Lower leg skin (tissue), 4 donors: Measurements from ENCODE around the gene KIAA0040. TPM values are rescaled to one million over a fixed set of nuclear protein-coding genes. Genes with fewer than 3 reads are reported as not detected.

ENCODE experiments used
- DNase-seq, 2 donors: peaks; one replicate each; pipeline ENCODE4 v3.0.0-alpha.2; 2019; ENCODE audit warnings: low spot score in 2 of 2
- H3K4me3 ChIP-seq: fragments of 200-600 bp; sonication (generic); 2 replicates; pipeline ENCODE4 v1.5.1; 2017; ENCODE audit warnings: mild to moderate bottlenecking, low read depth; ENCODE audit not compliant: poor library complexity, severe bottlenecking
- POLR2A ChIP-seq, 2 donors: fragments of 450-650 bp; IDR thresholded peaks; one replicate each; pipeline ENCODE4 v1.6.1; 2016 to 2017; ENCODE audit warnings: antibody characterized with exemption in 2 of 2, mild to moderate bottlenecking in 1 of 2, moderate library complexity in 1 of 2
- WGBS, 2 donors: methylation state at CpG; one replicate each; pipeline ENCODE4 v1.1.5; 2018; 5-methylcytosine and 5-hydroxymethylcytosine counted together
- intact Hi-C: fragments of 100-400 bp; cut with DNase I; formaldehyde crosslinking; loops from one replicate; pipeline ENCODE4 v1.15.0; 2023; ENCODE audit warnings: low total_unique reads
- total RNA-seq, 4 donors: library from RNA; depleted of rRNA; stranded (reverse); fragments of >200 nt; gene quantifications; one replicate each; pipeline ENCODE4 v1.1.0, GENCODE V29; 2016
- TF ChIP-seq, protein P1 (sequence below), 3 donors: fragments of 450-650 bp; IDR thresholded peaks; one replicate each; pipeline ENCODE4 v1.5.1; 2016; ENCODE audit warnings: antibody characterized with exemption in 3 of 3, mild to moderate bottlenecking in 3 of 3, moderate library complexity in 2 of 3

The KIAA0040 gene
- total RNA-seq, 4 donors from 2014 or later: 12.3 to 16.3 (median 15.0) TPM

DNA sequence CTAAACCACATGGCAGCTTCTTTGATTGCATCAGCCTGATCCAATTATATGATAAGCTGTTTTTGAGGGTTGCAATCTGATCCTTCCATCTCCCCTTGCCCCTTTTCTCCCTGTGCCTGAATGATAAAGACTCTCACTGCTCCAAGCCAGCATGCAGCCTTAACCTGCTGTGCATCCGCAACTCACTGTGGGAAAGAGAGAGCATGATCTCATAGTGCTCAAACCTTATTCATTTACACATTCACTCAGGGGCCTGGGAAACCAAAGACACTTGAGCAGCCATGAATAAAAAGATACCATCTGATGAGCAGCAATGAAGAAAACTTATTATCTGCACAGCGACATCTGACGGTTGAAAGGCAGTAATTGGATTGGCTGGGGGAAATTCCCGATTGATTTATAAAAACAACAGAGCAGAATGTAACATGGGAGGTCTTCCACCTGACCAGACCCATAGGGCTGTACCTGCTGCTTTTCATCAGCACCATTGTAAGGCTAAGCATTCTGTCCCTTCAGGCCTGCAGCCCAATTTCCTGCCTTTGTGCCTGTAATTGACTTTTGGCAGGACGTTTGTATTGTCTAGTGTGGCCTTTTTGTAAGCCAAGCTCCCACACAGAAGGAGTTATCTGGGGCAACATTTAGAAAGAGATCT lies 62.5 kb downstream of the KIAA0040 start:
- TF ChIP-seq POLR2A (IDR thresholded peaks at IDR 0.05): no peak
- TF ChIP-seq, protein P1, sequence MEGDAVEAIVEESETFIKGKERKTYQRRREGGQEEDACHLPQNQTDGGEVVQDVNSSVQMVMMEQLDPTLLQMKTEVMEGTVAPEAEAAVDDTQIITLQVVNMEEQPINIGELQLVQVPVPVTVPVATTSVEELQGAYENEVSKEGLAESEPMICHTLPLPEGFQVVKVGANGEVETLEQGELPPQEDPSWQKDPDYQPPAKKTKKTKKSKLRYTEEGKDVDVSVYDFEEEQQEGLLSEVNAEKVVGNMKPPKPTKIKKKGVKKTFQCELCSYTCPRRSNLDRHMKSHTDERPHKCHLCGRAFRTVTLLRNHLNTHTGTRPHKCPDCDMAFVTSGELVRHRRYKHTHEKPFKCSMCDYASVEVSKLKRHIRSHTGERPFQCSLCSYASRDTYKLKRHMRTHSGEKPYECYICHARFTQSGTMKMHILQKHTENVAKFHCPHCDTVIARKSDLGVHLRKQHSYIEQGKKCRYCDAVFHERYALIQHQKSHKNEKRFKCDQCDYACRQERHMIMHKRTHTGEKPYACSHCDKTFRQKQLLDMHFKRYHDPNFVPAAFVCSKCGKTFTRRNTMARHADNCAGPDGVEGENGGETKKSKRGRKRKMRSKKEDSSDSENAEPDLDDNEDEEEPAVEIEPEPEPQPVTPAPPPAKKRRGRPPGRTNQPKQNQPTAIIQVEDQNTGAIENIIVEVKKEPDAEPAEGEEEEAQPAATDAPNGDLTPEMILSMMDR (IDR thresholded peaks at IDR 0.05): no peak
- peak in 1 of 2 donors; percentile 5 for DNase-seq
- intact Hi-C loops: no loop called here
- WGBS, 2 donors: 59 to 65% methylated on average over 5 of the region's 5 CpGs
- H3K4me3 ChIP-seq: no peak overlapping the region

DNA sequence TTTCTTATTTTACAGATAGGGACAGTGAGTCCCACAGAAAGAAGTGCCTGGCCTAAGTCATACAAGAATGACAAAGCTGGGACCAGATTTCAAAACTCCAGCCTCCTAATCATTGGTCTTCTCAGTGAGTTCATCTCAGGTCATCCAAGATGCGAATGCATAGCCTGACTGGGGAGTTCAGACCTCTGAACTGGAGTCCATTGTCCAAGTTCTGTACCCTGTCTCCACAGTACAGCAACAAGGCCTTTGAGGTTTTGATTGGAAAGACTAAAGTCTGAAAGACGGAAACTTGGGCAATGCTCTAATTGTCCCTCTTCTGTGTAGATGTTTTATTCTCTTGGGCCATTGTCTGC lies 63.0 kb downstream of the KIAA0040 start:
- no peak for DNase-seq
- 69 to 77% methylated on average over 2 of the region's 2 CpGs for WGBS, 2 donors
- H3K4me3 ChIP-seq: no peak overlapping the region
- intact Hi-C loops: no loop called here
- TF ChIP-seq, protein P1 (IDR thresholded peaks at IDR 0.05): no peak
- no peak for TF ChIP-seq POLR2A (IDR thresholded peaks at IDR 0.05)

- 41 to 67% methylated on average over 1 of the region's 1 CpG for WGBS, 2 donors
- TF ChIP-seq, protein P1 (IDR thresholded peaks at IDR 0.05): no peak
- no peak for TF ChIP-seq POLR2A (IDR thresholded peaks at IDR 0.05)
- H3K4me3 ChIP-seq: no peak overlapping the region
- intact Hi-C loops: no loop called here
- DNase-seq: peak; percentile 45 to 50
Measured at GRCh38 chr1:175129182-175129581, 63.4 kb downstream of the KIAA0040 start.

DNA sequence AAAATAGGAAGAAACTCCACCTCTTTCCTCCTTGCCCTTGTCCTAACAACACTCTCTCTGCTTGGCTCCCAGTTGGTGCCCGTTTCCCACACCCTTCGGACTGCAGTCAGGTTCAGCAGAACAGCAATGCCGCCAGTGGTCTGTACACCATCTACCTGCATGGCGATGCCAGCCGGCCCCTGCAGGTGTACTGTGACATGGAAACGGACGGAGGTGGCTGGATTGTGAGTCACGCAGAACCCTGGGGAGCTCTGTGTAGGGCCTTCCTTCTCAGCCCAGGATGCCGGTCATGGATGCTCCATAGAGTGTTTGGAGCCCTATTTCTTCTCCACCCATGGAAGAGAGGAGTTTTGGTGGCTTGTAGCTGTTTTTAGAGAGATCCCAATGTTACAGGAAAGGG lies 64.1 kb downstream of the KIAA0040 start:
- TF ChIP-seq POLR2A (IDR thresholded peaks at IDR 0.05): no peak
- TF ChIP-seq, protein P1 (IDR thresholded peaks at IDR 0.05): no peak
- DNase-seq: peak in 1 of 2 donors; percentile 77
- no peak overlapping the region for H3K4me3 ChIP-seq
- 81 to 91% methylated on average over 9 of the region's 9 CpGs for WGBS, 2 donors
- intact Hi-C loops: no loop called here

GRCh38 chr1:175127565-175127964 lies 65.0 kb downstream of the KIAA0040 start:
- WGBS, 2 donors: 83 to 95% methylated on average over 6 of the region's 6 CpGs
- TF ChIP-seq, protein P1 (IDR thresholded peaks at IDR 0.05): no peak
- TF ChIP-seq POLR2A (IDR thresholded peaks at IDR 0.05): no peak
- peak in 1 of 2 donors; percentile 57 for DNase-seq
- intact Hi-C loops: no loop called here
- no peak overlapping the region for H3K4me3 ChIP-seq

- intact Hi-C loops: no loop called here
- TF ChIP-seq, protein P1 (IDR thresholded peaks at IDR 0.05): no peak
- no peak for TF ChIP-seq POLR2A (IDR thresholded peaks at IDR 0.05)
- DNase-seq: peak in 1 of 2 donors; percentile 77
- no peak overlapping the region for H3K4me3 ChIP-seq
- 40% methylated on average over 4 of the region's 4 CpGs for WGBS, 2 donors
Measured at GRCh38 chr1:175126347-175126746, 66.2 kb downstream of the KIAA0040 start.
